ENCODE results near the gene TRAFD1. TPM values are rescaled to one million over a fixed set of nuclear protein-coding genes. Genes with fewer than 3 reads are reported as not detected.

TRAFD1 gene
- total RNA-seq, 2 donors from 2014 or later: 25.3 to 32.8 TPM

GRCh38 chr12:112169161-112169872 is 44.0 kb downstream of the TRAFD1 start:
- intact Hi-C loops (cut with DNase I, micrococcal nuclease): no loop called here
- peak; percentile 5 for ATAC-seq
- DNase-seq: no peak

- DNase-seq: no peak
- no peak for ATAC-seq
- intact Hi-C loops (cut with DNase I, micrococcal nuclease): no loop called here
Observed at GRCh38 chr12:112169966-112170365, 44.6 kb downstream of the TRAFD1 start.

- DNase-seq: no peak
- intact Hi-C loops (cut with DNase I, micrococcal nuclease): no loop called here
- peak; percentile 25 for ATAC-seq
Observed at GRCh38 chr12:112170376-112170775, 45.0 kb downstream of the TRAFD1 start.

- DNase-seq (no peak), ATAC-seq (no peak)
- intact Hi-C loops (cut with DNase I, micrococcal nuclease): no loop called here
Observed at GRCh38 chr12:112170971-112171596, 45.7 kb downstream of the TRAFD1 start.

- ATAC-seq: no peak
- intact Hi-C loops (cut with DNase I, micrococcal nuclease): no loop called here
- DNase-seq: no peak
Observed at GRCh38 chr12:112172556-112173324, 47.4 kb downstream of the TRAFD1 start.

- intact Hi-C loops (cut with DNase I, micrococcal nuclease): no loop called here
- DNase-seq (no peak), ATAC-seq (no peak)
Observed at GRCh38 chr12:112175361-112176155, 50.2 kb downstream of the TRAFD1 start.

- DNase-seq (no peak), ATAC-seq (no peak)
- intact Hi-C loops (cut with DNase I, micrococcal nuclease): no loop called here
Observed at GRCh38 chr12:112176321-112177010, 51.1 kb downstream of the TRAFD1 start.

- DNase-seq: no peak
- intact Hi-C loops (cut with DNase I, micrococcal nuclease): no loop called here
- ATAC-seq: no peak
Observed at GRCh38 chr12:112178796-112179195, 53.4 kb downstream of the TRAFD1 start.

GRCh38 chr12:112179341-112179740 is 54.0 kb downstream of the TRAFD1 start:
- DNase-seq (no peak), ATAC-seq (no peak)
- intact Hi-C loops (cut with DNase I, micrococcal nuclease): no loop called here

- DNase-seq: no peak
- intact Hi-C loops (cut with DNase I, micrococcal nuclease): no loop called here
- ATAC-seq: no peak
Observed at GRCh38 chr12:112179916-112180315, 54.6 kb downstream of the TRAFD1 start.

GRCh38 chr12:112180422-112180821 is 55.1 kb downstream of the TRAFD1 start:
- DNase-seq (no peak), ATAC-seq (no peak)
- intact Hi-C loops (cut with DNase I, micrococcal nuclease): no loop called here

- no peak for ATAC-seq
- DNase-seq: no peak
- intact Hi-C loops (cut with DNase I, micrococcal nuclease): no loop called here
Observed at GRCh38 chr12:112182499-112182898, 57.1 kb downstream of the TRAFD1 start.

GRCh38 chr12:112183141-112184021 is 58.0 kb downstream of the TRAFD1 start:
- no peak for ATAC-seq
- intact Hi-C loops (cut with DNase I, micrococcal nuclease): no loop called here
- no peak for DNase-seq

GRCh38 chr12:112184056-112184887 is 58.9 kb downstream of the TRAFD1 start:
- no peak for DNase-seq
- ATAC-seq: no peak
- intact Hi-C loops (cut with DNase I, micrococcal nuclease): no loop called here

GRCh38 chr12:112185093-112185923 is 59.9 kb downstream of the TRAFD1 start:
- no peak for DNase-seq
- intact Hi-C loops (cut with DNase I, micrococcal nuclease): no loop called here
- no peak for ATAC-seq

All from left colon (tissue), 2 donors.